ENCODE data around the gene SMC3.
"Not testable (repeated sequence)": the region's sequence is repeated elsewhere in the genome, so short reads cannot be mapped to it uniquely, and the experiment has no call there.

SMC3 gene

GRCh38 chr10:110628161-110628560 is 60.7 kb downstream of the SMC3 start:
- no peak for DNase-seq

DNA sequence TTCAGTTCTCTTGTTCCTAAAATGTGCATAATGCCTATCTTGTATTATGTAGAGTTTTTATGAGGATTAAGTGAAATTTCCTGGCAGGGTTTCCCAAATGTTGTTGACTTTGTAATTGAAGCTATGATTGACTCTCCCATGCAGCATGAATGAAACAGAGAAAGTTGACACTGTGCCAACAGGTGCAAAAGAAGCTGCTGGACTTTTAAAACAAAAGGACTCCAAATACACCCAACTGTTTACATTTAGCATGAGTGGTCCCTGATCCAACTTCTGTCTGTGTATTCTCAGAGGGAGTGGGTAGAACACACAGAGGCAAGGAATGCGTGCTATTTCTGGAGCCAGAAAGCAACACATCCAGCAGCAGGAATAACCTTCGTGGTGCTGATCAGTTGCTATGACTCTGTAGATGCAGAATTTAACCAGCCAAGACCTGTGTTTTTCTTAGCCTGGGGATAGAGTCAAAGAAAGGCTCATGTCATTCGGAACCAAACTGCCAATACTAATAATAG is 62.2 kb downstream of the SMC3 start:
- no peak for DNase-seq

DNA sequence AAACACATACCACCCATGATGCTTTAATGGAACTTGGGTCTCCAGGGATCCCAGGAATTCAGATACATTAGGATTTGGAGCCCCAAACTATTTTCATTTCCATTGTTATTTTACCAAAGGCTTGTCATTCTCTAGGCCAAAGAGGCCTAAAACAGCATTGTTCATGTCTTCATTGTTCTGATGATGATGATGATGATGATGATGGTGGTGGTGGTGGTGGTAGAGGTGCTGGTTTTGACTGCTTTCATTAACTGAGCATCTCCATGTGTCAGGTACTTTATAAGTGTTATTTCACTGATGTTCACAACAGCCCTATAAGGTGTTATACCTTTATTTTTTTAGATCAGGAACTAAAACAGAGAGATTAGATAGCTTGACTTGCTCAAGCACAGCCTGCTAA is 64.4 kb downstream of the SMC3 start:
- no peak for DNase-seq

- DNase-seq = no peak
Observed at GRCh38 chr10:110632591-110633215, 65.2 kb downstream of the SMC3 start.

DNA sequence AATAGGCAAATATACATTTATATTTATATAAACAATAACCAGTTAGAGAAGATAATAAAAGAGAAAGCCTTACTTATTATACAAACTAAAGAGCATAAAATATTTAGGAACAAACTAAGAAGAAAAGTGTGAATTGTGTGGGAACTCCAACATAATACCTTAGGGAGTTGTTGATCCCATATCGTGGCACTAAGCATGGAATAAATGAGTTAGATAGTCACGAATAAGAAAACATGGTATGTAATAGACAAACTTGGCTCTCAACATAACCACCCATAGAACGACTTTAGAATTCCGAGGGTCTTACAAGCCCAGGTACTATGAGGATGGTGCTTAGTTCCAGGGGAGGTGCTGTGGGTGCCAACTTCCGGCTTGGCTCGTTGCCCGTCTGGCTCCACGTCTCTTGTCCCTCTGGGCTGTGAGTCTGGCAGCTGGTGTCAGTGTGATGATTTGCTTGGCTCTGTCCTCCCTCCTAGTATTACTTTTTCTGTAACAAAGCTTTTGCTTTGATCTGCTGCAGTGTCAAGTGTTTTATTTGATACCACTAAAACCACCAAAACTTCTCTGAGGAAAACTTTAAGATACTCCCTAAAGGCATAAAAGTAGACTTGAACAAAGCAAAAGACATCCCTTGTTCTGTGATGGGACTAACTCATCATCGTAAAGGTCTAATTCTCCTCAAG is 67.2 kb downstream of the SMC3 start:
- no peak for DNase-seq

DNA sequence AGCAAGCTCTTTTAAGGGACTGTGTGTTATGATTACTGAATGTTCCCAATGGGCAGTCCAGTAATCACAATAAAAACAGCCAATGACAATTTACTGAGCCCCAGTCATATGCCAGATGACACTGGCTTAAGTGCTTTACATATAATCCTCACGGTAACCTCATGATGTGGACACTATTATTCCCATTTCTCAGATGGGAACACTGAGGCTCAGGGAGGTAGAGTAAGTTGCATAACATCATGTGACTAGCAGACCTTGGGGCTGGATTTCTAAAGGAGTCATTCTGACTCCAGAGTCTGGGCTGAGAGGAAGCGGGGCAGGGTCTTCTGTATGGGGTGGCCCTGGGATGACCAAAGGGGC is 69.1 kb downstream of the SMC3 start:
- no peak for DNase-seq

DNA sequence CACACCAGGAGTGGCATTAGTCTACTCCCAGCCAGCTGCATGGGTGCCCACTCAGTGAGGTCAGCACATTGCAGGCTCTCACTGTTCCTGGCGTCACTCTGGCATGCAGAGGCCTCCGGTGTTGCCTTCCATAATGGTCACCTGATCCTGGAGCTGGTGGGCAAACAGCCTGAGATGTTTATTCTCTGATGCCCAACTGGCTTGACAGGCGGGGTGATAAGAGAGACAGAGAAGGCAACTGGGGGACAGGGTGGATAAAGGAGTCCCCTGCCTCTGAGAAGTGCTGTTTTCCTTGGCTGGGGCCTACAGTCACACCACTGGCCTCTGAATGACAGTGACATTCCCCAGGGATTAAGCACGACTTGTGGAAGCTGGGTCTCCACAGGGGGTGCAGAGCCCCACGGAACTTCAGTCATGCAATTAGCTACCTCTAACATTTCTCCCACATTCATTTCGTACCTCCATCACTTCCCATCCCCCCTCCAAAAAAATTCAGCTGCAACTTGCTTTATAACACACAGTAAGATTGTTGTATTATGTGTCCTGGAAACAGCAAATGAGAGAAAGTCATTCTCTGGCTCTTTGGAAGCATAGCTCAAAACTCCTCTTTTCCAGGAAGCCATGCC is 69.5 kb downstream of the SMC3 start:
- no peak for DNase-seq

- DNase-seq = no peak
Observed at GRCh38 chr10:110637558-110638053, 70.1 kb downstream of the SMC3 start.

DNA sequence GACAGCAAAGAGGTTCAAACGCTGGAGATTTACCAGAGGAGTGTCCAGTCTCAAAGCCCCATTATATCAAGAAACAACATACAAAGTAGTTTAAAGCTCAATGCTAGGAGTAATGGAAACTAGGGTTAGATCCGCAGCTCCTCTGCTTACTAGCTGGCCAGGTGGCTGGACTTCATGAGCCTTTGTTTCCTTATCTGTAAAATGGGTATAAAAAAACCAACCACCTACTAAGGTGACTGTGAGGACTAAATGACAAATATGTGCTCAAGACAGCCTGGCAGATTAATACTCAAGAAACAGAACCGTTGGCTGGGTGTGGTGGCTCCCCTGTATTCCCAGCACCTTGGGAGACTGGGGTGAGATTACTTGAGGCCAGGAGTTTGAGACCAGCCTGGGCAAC is 70.8 kb downstream of the SMC3 start:
- DNase-seq = no peak

DNA sequence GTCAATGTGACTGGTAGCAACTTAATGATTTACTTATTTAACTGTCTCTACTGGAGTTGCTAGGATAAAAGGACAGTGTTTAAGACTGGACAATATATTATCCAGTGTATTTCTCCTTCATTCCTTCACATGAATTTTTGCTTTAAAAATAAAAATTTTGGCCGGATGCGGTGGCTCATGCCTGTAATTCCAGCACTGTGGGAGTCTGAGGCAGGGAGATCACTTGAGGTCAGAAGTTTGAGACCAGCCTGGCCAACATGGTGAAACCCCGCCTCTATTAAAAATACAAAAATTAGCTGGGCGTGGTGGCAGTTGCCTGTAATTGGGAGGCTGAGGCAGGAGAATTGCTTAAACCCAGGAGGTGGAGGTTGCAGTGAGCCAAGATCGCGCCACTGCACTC is 71.6 kb downstream of the SMC3 start:
- not testable (repeated sequence) for DNase-seq

DNA sequence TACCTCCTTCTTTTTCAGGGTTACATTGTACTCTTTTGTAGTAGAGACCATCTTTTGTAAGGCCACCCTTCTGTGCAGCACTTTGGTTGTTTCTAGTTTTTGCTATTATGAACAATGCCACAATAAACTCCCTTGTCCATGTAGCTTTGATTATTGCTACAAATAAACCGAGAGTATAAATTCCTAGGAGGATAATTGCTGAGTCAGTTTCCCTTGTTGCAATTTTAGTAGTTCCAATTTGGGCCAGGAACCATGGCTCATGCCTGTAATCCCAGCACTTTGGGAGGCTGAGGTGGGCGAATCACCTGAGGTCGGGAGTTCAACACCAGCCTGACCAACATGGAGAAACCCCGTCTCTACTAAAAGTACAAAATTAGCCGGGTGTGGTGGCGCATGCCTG is 72.4 kb downstream of the SMC3 start:
- DNase-seq = not testable (repeated sequence)

- DNase-seq = peak in 1 of 2 donors; percentile 20
Observed at GRCh38 chr10:110641256-110641655, 73.8 kb downstream of the SMC3 start.

- DNase-seq = no peak
Observed at GRCh38 chr10:110642204-110643034, 74.9 kb downstream of the SMC3 start.

DNA sequence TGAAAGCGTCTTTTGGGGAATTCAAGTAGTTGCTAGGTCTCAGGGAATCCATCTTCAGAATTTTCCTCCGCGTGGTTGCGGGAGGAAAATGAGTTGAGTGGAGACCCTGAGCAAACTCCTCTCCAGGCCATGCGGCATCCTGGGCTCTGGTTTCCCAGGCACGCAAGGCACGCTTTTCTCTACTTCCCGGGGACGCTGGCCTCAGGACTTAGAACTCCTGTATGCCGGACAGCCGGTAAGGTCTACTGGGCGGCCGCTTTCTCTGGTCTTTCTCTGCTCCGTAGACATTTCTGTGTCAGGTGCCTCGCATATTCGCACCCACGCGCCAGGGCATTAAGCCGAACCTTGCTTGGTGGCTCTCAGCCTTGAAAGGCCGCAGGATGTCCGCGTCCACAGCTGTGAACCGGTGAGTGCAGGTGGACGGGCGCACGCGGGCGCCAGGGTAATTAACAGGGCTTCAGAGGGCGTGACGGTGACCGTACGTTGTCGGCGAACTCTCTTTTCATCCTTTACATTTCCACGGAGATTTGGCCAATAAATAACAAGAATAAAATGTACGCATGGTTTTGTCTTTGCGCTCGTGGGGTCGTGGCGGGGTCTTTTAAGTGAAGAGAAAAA is 75.6 kb downstream of the SMC3 start:
- DNase-seq = no peak

DNA sequence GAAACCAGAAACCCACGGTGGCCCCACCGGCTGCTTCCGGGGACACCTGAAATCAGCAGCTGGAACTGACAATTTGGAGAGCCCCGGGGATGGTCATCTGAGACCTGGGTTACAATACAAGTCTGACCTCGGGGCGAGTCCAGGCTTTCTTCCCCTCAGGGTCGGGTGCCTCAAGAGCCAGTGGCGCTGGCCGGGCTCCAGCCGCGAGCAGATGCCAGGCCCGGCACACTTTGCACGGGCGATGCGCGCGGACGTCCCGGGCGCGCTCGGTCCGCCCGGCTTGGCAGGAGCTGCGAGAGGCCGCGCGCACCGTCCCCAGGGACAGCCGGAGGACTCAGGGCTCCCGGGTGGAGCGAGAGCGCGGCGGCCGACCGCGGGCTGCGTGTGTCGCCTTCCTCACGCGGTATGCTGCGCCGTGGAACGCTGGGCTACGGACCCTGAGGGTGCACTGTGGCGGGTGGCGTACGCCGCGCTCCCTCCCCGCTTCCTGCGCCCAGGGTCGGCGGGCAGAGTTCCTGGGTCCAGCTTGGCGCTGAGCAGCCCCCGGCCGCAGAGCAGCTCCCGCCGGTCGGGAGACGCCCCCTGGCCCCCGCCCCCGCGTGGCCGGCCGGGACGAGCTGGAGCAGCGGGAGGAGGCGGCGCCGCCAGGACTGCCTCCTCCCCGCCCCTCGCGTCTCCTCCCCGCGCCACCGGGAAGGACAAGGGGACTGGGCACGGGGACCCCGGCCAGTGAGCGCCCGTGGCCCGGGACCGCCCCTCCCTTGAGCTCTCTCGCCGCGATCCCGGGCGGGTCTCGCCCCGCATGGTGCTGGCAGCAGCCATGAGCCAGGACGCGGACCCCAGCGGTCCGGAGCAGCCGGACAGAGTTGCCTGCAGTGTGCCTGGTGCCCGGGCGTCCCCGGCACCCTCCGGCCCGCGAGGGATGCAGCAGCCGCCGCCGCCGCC is 76.4 kb downstream of the SMC3 start, which contains the start of gene RBM20:
Gene RBM20, plus strand, starts transcription at position 684 of the 945 bp plus-strand sequence. Its CDS starts 119 bp downstream, at position 803.
- no peak for DNase-seq

DNA sequence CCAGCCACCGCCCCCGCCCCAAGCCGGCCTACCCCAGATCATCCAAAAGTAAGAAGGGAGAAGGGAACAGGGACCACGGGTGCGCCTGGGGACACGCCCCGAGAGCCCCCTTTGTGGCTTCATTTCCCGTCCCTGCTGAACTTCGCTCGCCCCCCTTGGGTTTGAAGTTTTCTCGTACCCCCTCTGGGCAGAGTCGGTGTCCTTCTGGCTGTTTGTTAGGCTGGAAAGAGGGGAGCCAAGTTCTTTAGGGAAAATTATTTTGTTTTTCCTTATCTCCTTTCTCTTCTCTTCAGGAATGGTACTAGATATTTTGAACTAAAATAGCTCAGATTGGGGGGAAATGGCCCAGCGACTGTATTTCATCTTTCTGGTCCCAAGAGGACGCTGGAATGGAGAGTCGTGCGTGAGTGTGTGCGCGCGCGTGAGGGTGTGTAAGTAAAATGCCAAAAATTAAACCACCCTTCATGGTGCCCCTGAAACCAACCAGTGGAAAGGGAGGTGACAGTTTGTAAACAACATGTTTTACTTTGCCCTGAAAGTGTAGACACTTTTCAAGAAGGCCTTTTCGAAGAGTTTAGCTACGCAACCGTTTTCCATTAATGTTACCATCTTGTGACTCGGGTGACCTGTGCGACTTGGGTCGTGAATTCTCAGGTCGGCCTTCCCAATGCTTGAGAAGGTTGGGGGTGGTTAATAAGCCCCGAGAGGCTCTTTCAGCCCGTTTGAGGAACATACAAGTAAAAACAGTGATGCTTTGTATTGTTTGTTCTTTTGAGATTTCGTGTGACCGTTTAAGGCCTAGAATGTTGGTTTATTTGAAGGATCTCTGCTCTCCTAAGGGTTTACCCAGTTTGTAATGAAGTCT is 77.3 kb downstream of the SMC3 start:
- DNase-seq = no peak

- DNase-seq = no peak
Observed at GRCh38 chr10:110646417-110647135, 79.1 kb downstream of the SMC3 start.

- no peak for DNase-seq
Observed at GRCh38 chr10:110647136-110647430, 79.6 kb downstream of the SMC3 start.

DNA sequence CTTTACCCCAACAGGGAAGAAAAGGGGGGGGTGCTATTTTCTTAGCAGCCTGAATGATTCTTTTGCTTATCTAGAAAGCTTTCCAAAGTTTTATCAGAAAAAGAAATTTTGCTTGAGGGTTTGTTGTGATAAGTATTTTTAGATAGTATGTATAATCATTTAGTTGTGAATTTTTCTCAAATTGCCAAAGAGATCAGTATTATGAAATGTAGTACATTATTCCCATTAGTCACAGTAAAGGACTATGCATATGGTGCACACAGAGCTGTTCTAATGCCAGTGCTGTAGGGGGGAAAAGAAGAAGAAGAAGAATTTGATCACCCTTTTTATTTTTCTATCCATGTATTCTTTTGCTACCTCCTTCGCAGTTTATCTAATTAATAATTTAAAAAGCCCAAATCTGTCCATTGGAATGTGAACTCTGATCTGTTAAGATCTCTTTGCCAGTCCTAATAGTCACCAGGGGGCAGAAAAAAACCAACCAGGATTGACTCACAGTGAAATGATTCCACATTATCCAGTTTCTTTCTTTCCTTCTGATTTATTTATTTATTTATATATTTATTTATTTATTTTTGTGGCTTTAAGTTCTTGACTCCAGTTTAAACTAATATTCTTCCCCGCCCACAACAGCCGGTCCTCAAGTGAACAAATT is 81.3 kb downstream of the SMC3 start:
- no peak for DNase-seq
